ENCODE measurements around the gene C11orf97. TPM values are rescaled to one million over a fixed set of nuclear protein-coding genes. Genes with fewer than 3 reads are reported as not detected.
A peak's percentile ranks its signal among the peaks of the same experiment; 100 is the strongest.

Gene C11orf97
- total and polyA plus RNA-seq, 9 of the 15 experiments (the other 6 are each of a cell fraction or from before 2014, with no cell fraction given): not detected

GRCh38 chr11:94567181-94567670, 55.0 kb downstream of the C11orf97 start, which contains the start of gene PIWIL4 (continued):
- TF ChIP-seq THAP7 (CRISPR knock-in tag; IDR thresholded peaks at IDR 0.05) (no peak), ZNF696 (CRISPR knock-in tag; conservative IDR thresholded peaks at IDR 0.05) (no peak), SRF (CRISPR knock-in tag; IDR thresholded peaks at IDR 0.05) (peak in 1 of 2 experiments; percentile 73; a peak in 1 of 4 replicates), RAD21 (CRISPR knock-in tag; conservative IDR thresholded peaks at IDR 0.05 in 1 of 2, IDR thresholded peaks at IDR 0.05 in 1 of 2) (no peak), PHB (CRISPR knock-in tag; IDR thresholded peaks at IDR 0.05) (no peak)

GRCh38 chr11:94568200-94568599, 55.9 kb downstream of the C11orf97 start:
- peak overlapping the region; percentile 85; the same call in 2 of the 3 replicates for H3K27ac ChIP-seq (ENCODE audit: extremely low read depth, low read depth, low read length)
- H2AFZ ChIP-seq (ENCODE audit: low read depth, low read length): peak overlapping the region; percentile 95
- DNase-seq (ENCODE audit: extremely low read depth in 1 of 4, low spot score in 3 of 4): no peak
- peak; percentile 19 for FAIRE-seq
- in situ Hi-C loops (cut with MboI): no loop called here
- H3K9me1 ChIP-seq (ENCODE audit: control insufficient read depth, insufficient read depth, low read length): no peaks in the 10 kb centered on the region
- peaks cover 5 to 21% of the 10 kb centered on the region in 2 experiments for H3K4me1 ChIP-seq (replicated peaks in 1 of 2; ENCODE audit: control insufficient read depth in 2 of 2, insufficient read depth in 2 of 2, low read length in 2 of 2)
- no TSS peak for BruUV-seq (replicated peaks)
- peak overlapping the region; percentile 87 for H3K4me2 ChIP-seq (ENCODE audit: insufficient read depth, low read length)
- peak overlapping the region; percentile 55 to 76; a peak in 3 of 4 replicates for H3K9ac ChIP-seq (ENCODE audit: insufficient read depth in 1 of 2, low read depth in 2 of 2, low read length in 2 of 2)
- no peaks in the 10 kb centered on the region for H4K20me1 ChIP-seq (replicated peaks; ENCODE audit: control insufficient read depth, insufficient read depth, low read length)
- no peaks in the 10 kb centered on the region for H3K27me3 ChIP-seq (ENCODE audit: control insufficient read depth in 2 of 2, insufficient read depth in 2 of 2, low read length in 2 of 2)
- peak overlapping the region; percentile 39; the same call in 1 of the 2 replicates for H3K4me3 ChIP-seq
- peaks cover 13% of the 10 kb centered on the region; the same call in 2 of the 3 replicates for H3K79me2 ChIP-seq (ENCODE audit: control insufficient read depth, insufficient read depth, low read length)
- ChIA-PET CTCF (ENCODE audit: low intra/inter-chr PET ratio) (no interaction called here), POLR2A (interaction anchor here (0.6 kb wide), 2 partner anchors 29 to 446 kb away, joined by 3 read pairs; no protein-coding TSS in a partner anchor)
- ATAC-seq: peak; percentile 36
- 28% methylated on average over 5 of the region's 5 CpGs for WGBS (ENCODE audit: insufficient coverage, low coverage, missing lambda C conversion rate)
- no peaks in the 10 kb centered on the region for H3K9me3 ChIP-seq (replicated peaks; ENCODE audit: control insufficient read depth, insufficient read depth, low read depth, low read length)
- no peaks in the 10 kb centered on the region; the same call in 2 of the 3 replicates for H3K36me3 ChIP-seq (ENCODE audit: control insufficient read depth, insufficient read depth, low read length)
- intact Hi-C loops (cut with micrococcal nuclease): no loop called here
- TF ChIP-seq ZNF592 (IDR thresholded peaks at IDR 0.05) (0 out of 2 replicates have a peak, but pooled peaks have one; percentile 22), NFE2 (IDR thresholded peaks at IDR 0.05; ENCODE audit: low read depth) (peak; percentile 32; the same call in 1 of the 2 replicates), ZNF263 (CRISPR knock-in tag; IDR thresholded peaks at IDR 0.05; ENCODE audit: borderline replicate concordance) (no peak), NFATC3 (IDR thresholded peaks at IDR 0.05) (no peak), PTRF (tag; IDR thresholded peaks at IDR 0.05) (no peak), E2F8 (IDR thresholded peaks at IDR 0.05; ENCODE audit: low read depth, partially characterized antibody) (no peak), TAF9B (IDR thresholded peaks at IDR 0.05; ENCODE audit: partially characterized antibody) (no peak), ZNF780A (CRISPR knock-in tag; IDR thresholded peaks at IDR 0.05) (no peak)
